PC-3 (cell line): ENCODE data around the gene C8A. TPM values are rescaled to one million over a fixed set of nuclear protein-coding genes. Genes with fewer than 3 reads are reported as not detected.

Source experiments
- ATAC-seq: fragments of 200-7000 bp; cut with Tn5 transposase; 2 replicates; pipeline ENCODE4 v1.9.1; 2020; ENCODE audit warnings: mild to moderate bottlenecking, moderate library complexity
- BruUV-seq: library from RNA; stranded (reverse); fragments of 400-500 nt; replicated peaks from 2 replicates; lab custom pipeline; 2021; lab: Mats Ljungman, UMichigan
- CTCF ChIA-PET: fragments of 300-600 bp; sonication (Branson Sonifier 250); formaldehyde crosslinking; loops from one replicate; lab custom pipeline; 2022; ENCODE audit warnings: antibody characterized with exemption; lab: Charles Lee
- POLR2A ChIA-PET: fragments of 300-600 bp; sonication (Branson Sonifier 250); formaldehyde crosslinking; loops from one replicate; lab custom pipeline; 2022; ENCODE audit warnings: antibody characterized with exemption; ENCODE audit not compliant: unreplicated experiment; lab: Charles Lee
- DNase-seq: peaks from one replicate; pipeline ENCODE4 v3.0.0-alpha.2; 2015
- H2AFZ ChIP-seq: fragments of 300-600 bp; sonication (generic); 2 replicates; pipeline ENCODE4 v1.6.0; 2016; ENCODE audit warnings: antibody characterized with exemption, low read length
- H3F3A ChIP-seq: fragments of 300-600 bp; sonication (generic); one replicate; pipeline ENCODE4 v1.6.0; 2017; ENCODE audit warnings: antibody characterized with exemption, low read length, control low read depth, mild to moderate bottlenecking; ENCODE audit not compliant: unreplicated experiment
- H3K27ac ChIP-seq: fragments of 300-600 bp; sonication (generic); 2 replicates; pipeline ENCODE4 v1.5.1; 2016; ENCODE audit warnings: mild to moderate bottlenecking, low read length
- H3K27me3 ChIP-seq: fragments of 300-600 bp; sonication (generic); 2 replicates; pipeline ENCODE4 v1.6.1; 2016; ENCODE audit warnings: low read length, mixed read lengths
- H3K36me3 ChIP-seq: fragments of 300-600 bp; sonication (generic); 2 replicates; pipeline ENCODE4 v1.6.1; 2016; ENCODE audit warnings: low read depth, mixed run types, low read length, mixed read lengths
- H3K4me1 ChIP-seq: fragments of 300-600 bp; sonication (generic); 2 replicates; pipeline ENCODE4 v1.5.1; 2016; ENCODE audit warnings: low read length; ENCODE audit not compliant: insufficient read depth
- H3K4me2 ChIP-seq: fragments of 300-600 bp; sonication (generic); 2 replicates; pipeline ENCODE4 v1.6.0; 2016; ENCODE audit warnings: low read length
- H3K4me3 ChIP-seq: fragments of 300-600 bp; sonication (generic); 2 replicates; pipeline ENCODE4 v1.5.1; 2016; ENCODE audit warnings: mild to moderate bottlenecking, low read length, mixed read lengths
- H3K79me2 ChIP-seq: fragments of 300-600 bp; sonication (generic); 2 replicates; pipeline ENCODE4 v1.6.1; 2017; ENCODE audit warnings: low read length, mixed read lengths
- H3K9ac ChIP-seq: fragments of 300-600 bp; sonication (generic); 2 replicates; pipeline ENCODE4 v1.6.0; 2016; ENCODE audit warnings: mild to moderate bottlenecking, low read length
- H3K9me2 ChIP-seq: fragments of 300-600 bp; sonication (generic); replicated peaks from 2 replicates; pipeline ENCODE4 v1.6.1; 2016; ENCODE audit warnings: mixed run types, low read length, mixed read lengths
- H3K9me3 ChIP-seq: fragments of 300-600 bp; sonication (generic); 2 replicates; pipeline ENCODE4 v1.6.1; 2016; ENCODE audit warnings: low read length, mixed read lengths
- H4K20me1 ChIP-seq: fragments of 300-600 bp; sonication (generic); 2 replicates; pipeline ENCODE4 v1.6.1; 2016; ENCODE audit warnings: low read length, mixed read lengths
- EZH2 ChIP-seq: fragments of 300-600 bp; sonication (generic); IDR thresholded peaks from one replicate; pipeline ENCODE4 v1.6.1; 2017; ENCODE audit warnings: antibody characterized with exemption, mild to moderate bottlenecking, low read length; ENCODE audit not compliant: unreplicated experiment
- EZH2phosphoT487 ChIP-seq: fragments of 300-600 bp; sonication (generic); IDR thresholded peaks from 2 replicates; pipeline ENCODE4 v1.6.1; 2018; ENCODE audit warnings: mild to moderate bottlenecking, antibody characterized with exemption, low read length, borderline replicate concordance
- intact Hi-C: fragments of 100-400 bp; cut with micrococcal nuclease; formaldehyde crosslinking; loops from 2 replicates; pipeline ENCODE4 v1.9.0; 2023
- total RNA-seq: library from RNA; depleted of rRNA; stranded (reverse); fragments of >200 nt; gene quantifications from 2 replicates; pipeline ENCODE4 v1.2.3, GENCODE V29; 2014
- TF ChIP-seq, protein P1 (sequence below): fragments of 300-600 bp; sonication (generic); conservative IDR thresholded peaks from 2 replicates; pipeline ENCODE4 v1.5.1; 2017; ENCODE audit warnings: antibody characterized with exemption, low read depth, mild to moderate bottlenecking, low read length

The C8A gene
- total RNA-seq, 1 experiment from 2014 or later = not detected

DNA sequence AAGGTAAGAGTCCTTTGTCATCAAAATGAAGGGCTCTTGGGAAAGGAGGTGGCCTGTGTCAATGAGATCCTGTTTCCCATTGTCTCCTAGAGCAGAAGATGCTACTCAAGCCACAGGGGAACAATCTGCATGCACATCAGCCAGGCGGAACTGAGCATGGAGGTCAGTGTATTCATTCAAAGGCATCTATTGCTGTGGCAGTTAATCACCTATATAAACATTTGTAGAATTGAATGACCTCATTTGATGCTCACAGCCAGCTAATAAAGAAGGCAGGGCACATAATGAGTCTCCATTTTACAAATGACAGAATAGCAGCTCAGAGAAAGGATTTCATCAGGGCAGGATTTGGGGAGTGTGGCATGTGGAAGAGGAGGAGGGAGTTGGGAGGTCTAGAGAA lies 29.7 kb upstream of the C8A start:
- no peaks in the 10 kb centered on the region for H3F3A ChIP-seq
- H3K27ac ChIP-seq = no peak overlapping the region
- H4K20me1 ChIP-seq = no peaks in the 10 kb centered on the region
- ChIA-PET POLR2A (no interaction called here), CTCF (no interaction called here)
- H3K4me3 ChIP-seq = no peak overlapping the region
- no peak; the same call in 1 of the 2 replicates for ATAC-seq
- TF ChIP-seq, protein P1, sequence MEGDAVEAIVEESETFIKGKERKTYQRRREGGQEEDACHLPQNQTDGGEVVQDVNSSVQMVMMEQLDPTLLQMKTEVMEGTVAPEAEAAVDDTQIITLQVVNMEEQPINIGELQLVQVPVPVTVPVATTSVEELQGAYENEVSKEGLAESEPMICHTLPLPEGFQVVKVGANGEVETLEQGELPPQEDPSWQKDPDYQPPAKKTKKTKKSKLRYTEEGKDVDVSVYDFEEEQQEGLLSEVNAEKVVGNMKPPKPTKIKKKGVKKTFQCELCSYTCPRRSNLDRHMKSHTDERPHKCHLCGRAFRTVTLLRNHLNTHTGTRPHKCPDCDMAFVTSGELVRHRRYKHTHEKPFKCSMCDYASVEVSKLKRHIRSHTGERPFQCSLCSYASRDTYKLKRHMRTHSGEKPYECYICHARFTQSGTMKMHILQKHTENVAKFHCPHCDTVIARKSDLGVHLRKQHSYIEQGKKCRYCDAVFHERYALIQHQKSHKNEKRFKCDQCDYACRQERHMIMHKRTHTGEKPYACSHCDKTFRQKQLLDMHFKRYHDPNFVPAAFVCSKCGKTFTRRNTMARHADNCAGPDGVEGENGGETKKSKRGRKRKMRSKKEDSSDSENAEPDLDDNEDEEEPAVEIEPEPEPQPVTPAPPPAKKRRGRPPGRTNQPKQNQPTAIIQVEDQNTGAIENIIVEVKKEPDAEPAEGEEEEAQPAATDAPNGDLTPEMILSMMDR = no peak
- TF ChIP-seq EZH2 = no peak
- no peak for TF ChIP-seq EZH2phosphoT487
- H3K27me3 ChIP-seq = peaks cover 15% of the 10 kb centered on the region; the same call in 1 of the 2 replicates
- no peaks in the 10 kb centered on the region for H3K36me3 ChIP-seq
- H3K4me1 ChIP-seq = peaks cover 14% of the 10 kb centered on the region
- BruUV-seq = no TSS peak
- intact Hi-C loops = loop anchor here (5.0 kb wide), 2 partner anchors 113 to 1538 kb away; no protein-coding TSS in a partner anchor
- no peaks in the 10 kb centered on the region for H3K79me2 ChIP-seq
- H2AFZ ChIP-seq = no peak overlapping the region
- no peak for DNase-seq
- H3K9ac ChIP-seq = no peak overlapping the region
- no peaks in the 10 kb centered on the region for H3K9me2 ChIP-seq
- H3K9me3 ChIP-seq = no peaks in the 10 kb centered on the region
- no peak overlapping the region for H3K4me2 ChIP-seq

DNA sequence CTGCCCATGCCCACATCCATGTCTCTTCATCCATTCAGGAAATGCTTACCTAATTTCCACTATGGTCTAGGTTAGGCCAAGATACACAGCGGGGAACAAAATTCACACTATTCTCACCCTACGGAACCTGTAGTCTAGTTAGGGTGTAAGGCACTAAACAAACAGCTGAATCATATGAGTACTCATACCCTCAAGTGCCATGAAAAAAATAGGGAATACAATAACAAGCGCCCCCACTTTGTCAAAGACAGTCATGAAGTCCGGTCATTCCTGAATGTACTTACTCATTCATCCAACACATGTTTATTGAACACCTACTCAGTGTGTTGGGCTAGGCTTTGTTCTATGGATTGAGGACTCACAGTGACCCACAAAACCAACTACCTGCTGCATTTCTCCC lies 29.2 kb upstream of the C8A start:
- Histone ChIP-seq H3K4me3 (no peak overlapping the region), H3K27me3 (peaks cover 15% of the 10 kb centered on the region; the same call in 1 of the 2 replicates), H4K20me1 (no peaks in the 10 kb centered on the region), H3K4me1 (peaks cover 12% of the 10 kb centered on the region), H3K36me3 (no peaks in the 10 kb centered on the region), H3F3A (no peaks in the 10 kb centered on the region), H3K9ac (no peak overlapping the region), H3K9me3 (no peaks in the 10 kb centered on the region), H3K79me2 (no peaks in the 10 kb centered on the region), H2AFZ (no peak overlapping the region), H3K9me2 (no peaks in the 10 kb centered on the region), H3K27ac (no peak overlapping the region), H3K4me2 (no peak overlapping the region)
- ChIA-PET CTCF (interaction anchor here (0.6 kb wide), 1 partner anchor 1450 kb away, joined by 3 read pairs; no protein-coding TSS in a partner anchor), POLR2A (no interaction called here)
- DNase-seq (no peak), ATAC-seq (no peak)
- TF ChIP-seq EZH2phosphoT487 = no peak
- TF ChIP-seq, protein P1 = no peak
- no peak for TF ChIP-seq EZH2
- intact Hi-C loops = no loop called here
- no TSS peak for BruUV-seq

DNA sequence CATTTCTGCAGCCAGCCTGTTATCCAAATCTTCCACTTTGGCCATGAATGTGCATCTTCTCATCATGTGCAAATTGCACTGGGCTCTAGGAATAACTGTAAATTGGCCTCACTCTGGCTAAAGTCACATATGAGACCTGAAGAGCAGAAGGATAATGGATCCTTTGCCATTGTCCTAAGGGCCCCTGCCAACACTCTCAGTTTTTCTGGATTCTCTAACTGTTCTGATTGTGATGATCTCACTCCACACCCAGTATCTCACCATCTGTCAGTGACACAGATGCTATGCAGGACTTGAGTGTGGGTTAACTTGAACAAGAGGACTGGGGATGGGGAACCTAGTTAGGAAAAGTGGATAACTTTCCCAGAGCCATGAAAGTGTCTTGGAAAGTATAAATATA lies 26.9 kb upstream of the C8A start:
- Histone ChIP-seq H3K36me3 (no peaks in the 10 kb centered on the region), H3K9ac (no peak overlapping the region), H3K79me2 (no peaks in the 10 kb centered on the region), H3K9me3 (no peaks in the 10 kb centered on the region), H3K27me3 (peaks cover 15% of the 10 kb centered on the region; the same call in 1 of the 2 replicates), H4K20me1 (no peaks in the 10 kb centered on the region), H3K4me1 (peaks cover 12% of the 10 kb centered on the region), H3K4me2 (no peak overlapping the region), H3K4me3 (no peak overlapping the region), H3F3A (no peaks in the 10 kb centered on the region), H3K27ac (no peak overlapping the region), H3K9me2 (no peaks in the 10 kb centered on the region), H2AFZ (no peak overlapping the region)
- POLR2A ChIA-PET = no interaction called here
- TF ChIP-seq, protein P1 = no peak
- TF ChIP-seq EZH2phosphoT487 (no peak), EZH2 (no peak)
- DNase-seq (no peak), ATAC-seq (no peak)
- BruUV-seq = no TSS peak
- intact Hi-C loops = no loop called here
- CTCF ChIA-PET = no interaction called here
